Fibroblast of pulmonary artery (primary cell): ENCODE results near the gene PER2.

Experiments used
- DNase-seq: peaks from one replicate; pipeline ENCODE4 v3.0.0-alpha.2; 2010; ENCODE audit warnings: low read depth
- H3K4me3 ChIP-seq: replicated peaks from 2 replicates; pipeline ENCODE4 v1.5.1; 2011; ENCODE audit warnings: low read depth, mild to moderate bottlenecking, control low read depth, low read length, moderate library complexity
- TF ChIP-seq, protein P1 (sequence below): IDR thresholded peaks from 2 replicates; pipeline ENCODE4 v1.5.1; 2011; ENCODE audit warnings: mild to moderate bottlenecking, control low read depth, low read length, inconsistent platforms; ENCODE audit errors: missing control alignments

Gene PER2

DNA sequence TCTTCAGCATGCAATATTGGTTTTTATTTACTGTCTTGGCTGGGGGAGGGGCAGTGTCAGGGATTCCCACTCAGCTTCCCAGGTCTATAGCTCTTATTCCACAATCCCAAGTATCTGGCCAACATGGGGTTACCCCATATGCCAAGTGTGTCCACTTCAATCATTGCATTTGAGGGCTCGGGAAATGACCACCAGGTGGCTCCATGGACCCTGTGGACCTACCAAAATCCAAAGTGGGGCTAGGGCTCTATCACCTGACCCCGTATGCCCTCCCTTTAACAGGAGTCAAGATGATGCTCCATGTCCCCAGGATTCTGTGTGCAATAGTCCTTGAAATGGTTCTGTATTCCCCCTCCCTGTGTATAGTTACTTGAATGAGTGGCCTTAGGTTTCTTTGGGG is 19.8 kb upstream of the PER2 start:
- no peak for DNase-seq

DNA sequence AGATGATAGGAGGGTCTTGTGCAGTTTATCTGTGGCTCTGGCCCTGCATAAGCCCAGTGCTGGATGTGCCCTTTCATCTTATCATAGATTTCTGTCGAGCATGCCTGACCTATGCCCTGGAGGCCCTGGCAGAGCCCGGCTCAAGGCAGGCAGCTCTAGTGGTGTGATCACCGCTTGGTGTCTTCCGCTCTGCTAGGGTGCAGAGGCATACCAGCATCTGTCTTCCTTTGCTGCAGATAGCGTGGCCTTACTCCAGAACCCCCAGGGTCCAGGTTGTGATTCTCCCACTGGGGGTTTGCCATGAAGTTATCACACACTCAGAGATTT is 18.2 kb upstream of the PER2 start:
- DNase-seq = no peak
- H3K4me3 ChIP-seq = no peak overlapping the region
- TF ChIP-seq, protein P1, sequence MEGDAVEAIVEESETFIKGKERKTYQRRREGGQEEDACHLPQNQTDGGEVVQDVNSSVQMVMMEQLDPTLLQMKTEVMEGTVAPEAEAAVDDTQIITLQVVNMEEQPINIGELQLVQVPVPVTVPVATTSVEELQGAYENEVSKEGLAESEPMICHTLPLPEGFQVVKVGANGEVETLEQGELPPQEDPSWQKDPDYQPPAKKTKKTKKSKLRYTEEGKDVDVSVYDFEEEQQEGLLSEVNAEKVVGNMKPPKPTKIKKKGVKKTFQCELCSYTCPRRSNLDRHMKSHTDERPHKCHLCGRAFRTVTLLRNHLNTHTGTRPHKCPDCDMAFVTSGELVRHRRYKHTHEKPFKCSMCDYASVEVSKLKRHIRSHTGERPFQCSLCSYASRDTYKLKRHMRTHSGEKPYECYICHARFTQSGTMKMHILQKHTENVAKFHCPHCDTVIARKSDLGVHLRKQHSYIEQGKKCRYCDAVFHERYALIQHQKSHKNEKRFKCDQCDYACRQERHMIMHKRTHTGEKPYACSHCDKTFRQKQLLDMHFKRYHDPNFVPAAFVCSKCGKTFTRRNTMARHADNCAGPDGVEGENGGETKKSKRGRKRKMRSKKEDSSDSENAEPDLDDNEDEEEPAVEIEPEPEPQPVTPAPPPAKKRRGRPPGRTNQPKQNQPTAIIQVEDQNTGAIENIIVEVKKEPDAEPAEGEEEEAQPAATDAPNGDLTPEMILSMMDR = no peak

More for the DNA sequence above, 19.8 kb upstream of the PER2 start:
- TF ChIP-seq, protein P1 = peak; percentile 29
- no peak overlapping the region for H3K4me3 ChIP-seq

DNA sequence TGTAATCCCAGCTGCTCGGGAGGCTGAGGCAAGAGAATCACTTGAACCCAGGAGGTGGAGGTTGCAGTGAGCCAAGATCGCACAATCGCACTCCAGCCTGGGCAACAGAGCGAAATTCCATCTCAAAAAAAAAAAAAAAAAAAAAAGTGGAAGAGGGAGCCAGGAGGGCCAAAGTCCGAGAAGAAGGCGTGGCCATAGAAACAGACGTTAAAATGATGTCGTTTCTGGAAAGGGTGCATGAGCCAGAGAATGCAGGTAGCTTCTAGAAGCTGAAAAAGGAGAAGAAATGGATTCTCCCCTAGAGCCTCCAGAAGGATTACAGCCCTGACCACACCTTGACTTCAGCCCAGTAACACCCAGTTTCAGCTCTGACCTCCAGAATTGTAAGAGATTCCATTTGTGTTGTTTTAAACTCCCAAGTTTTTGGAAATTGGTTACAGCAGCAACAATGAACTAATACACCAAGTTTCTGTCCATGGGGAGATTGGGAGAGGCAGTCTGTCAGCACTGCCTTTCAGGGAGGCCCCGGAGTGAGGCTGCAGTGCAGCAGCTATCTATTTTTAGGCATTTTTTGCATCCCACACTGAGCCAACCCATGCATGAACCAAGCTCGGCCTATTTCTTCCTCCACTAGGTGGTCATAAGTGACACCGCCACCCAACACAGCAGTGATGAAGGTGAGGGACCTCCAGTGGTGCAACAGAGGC is 17.7 kb upstream of the PER2 start:
- H3K4me3 ChIP-seq = no peak overlapping the region
- no peak for DNase-seq
- TF ChIP-seq, protein P1 = no peak

DNA sequence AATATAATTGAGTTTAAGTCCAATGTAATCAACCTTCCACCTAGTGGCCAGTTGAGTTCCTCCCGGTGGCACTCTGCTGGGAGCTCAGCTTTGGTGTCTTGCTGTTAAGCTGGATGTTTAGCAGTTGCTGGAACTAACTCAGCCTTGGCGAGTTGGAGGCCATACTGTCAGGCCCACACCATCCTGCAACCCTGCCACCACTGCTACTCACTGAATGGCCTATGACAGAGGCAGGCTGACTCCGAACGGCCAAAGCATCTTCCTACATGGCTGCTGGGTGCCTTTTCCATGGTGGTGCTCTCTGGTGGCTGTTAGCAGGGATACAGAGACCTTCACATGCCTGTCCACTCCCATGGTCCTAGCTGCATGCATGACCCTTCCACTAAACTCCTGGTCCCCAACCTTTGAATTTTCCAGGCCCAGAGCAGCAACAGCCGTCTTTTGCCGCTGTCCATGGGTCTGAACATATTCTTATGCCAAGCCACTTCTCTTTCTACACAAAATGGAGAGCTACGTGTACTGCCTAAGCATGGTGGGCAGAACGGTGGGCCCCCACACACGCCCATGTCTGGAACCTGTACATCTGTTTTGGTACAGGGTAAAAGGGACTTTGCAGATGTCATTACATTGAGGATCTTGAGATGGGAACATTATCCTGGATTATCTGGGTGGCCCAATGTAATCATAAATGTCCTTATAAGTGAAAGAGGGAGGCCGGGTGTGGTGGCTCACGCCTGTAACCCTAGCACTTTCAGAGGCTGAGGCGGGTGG is 16.9 kb upstream of the PER2 start:
- H3K4me3 ChIP-seq = no peak overlapping the region
- TF ChIP-seq, protein P1 = peak; percentile 23
- no peak for DNase-seq

DNA sequence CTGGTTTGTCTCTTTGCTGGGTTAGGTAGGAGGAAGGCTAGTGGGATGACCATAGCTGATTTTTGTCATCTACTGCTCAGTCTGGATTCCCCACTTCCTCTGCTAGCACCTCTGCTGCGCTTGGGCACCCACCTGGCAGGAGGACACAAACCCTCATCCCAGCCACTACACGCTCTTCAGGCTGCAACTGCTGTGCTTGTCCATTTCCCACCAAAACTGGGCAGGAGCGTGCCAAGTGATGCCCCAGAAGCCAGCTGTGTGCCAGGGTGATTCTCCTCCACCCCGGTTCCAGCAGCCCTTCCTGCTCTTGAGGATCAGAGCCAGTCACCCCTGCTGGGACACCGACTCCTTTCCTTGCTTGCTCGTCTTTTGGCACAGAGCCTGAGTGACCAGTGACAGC is 15.7 kb upstream of the PER2 start:
- no peak overlapping the region for H3K4me3 ChIP-seq
- no peak for DNase-seq
- TF ChIP-seq, protein P1 = no peak

DNA sequence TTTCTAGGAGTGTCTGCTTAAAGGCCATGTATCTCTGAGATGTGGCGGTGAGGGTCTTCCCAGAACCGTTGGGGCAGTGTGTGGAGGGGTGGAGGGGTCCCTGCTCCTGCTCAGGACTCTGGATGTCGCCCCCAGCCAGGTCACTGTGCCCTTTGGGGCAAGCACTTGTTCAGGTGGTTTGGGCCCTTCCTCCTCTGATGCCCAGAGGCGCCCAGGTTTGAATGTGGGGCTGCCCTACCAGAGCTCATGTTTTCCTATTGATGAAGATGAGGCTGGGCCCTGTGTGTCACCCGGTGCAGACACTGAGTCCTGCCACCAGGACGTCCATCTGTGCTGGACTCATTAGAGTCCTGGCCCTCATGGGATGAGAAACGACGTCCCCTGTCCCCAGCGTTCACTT is 14.3 kb upstream of the PER2 start:
- DNase-seq = no peak
- TF ChIP-seq, protein P1 = no peak

DNA sequence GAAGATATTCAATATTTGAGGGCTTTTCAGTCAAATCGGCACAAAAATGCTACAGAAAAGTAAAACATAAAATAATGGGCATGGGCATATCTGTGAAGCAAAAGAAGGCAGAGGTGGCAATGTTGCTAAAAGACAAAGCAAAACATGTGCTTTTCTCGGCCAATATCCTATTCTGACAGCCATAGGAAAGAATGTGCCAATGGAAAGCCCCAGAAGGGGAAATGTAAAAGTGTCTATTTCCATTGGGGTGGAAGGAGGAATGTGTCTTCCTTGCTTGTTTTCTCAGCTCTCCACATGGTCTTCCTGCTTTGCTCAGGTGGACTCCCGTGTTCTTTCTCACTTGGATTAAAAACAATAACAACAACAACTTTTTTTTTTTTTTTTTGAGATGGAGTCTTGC is 13.7 kb upstream of the PER2 start:
- no peak for DNase-seq
- TF ChIP-seq, protein P1 = no peak
- H3K4me3 ChIP-seq = no peak overlapping the region

More for the DNA sequence above, 14.3 kb upstream of the PER2 start:
- no peak overlapping the region for H3K4me3 ChIP-seq
